Spinal cord (tissue), 10 donors: ENCODE data around the gene PPP6R3. TPM values are rescaled to one million over a fixed set of nuclear protein-coding genes. Genes with fewer than 3 reads are reported as not detected.

Experiments
- DNase-seq, 6 donors: peaks; one replicate each; pipeline versions ENCODE4 v3.0.0 to v3.0.0-alpha.2; 2013 to 2015; ENCODE audit warnings: low spot score in 6 of 6, low read depth in 4 of 6
- H3K27ac ChIP-seq: one replicate; pipeline ENCODE4 v1.5.1; 2013; ENCODE audit warnings: low read depth, low read length, control low read depth
- H3K27me3 ChIP-seq: one replicate; pipeline ENCODE4 v1.6.1; 2013; ENCODE audit warnings: low read length; ENCODE audit not compliant: control insufficient read depth, insufficient read depth
- H3K36me3 ChIP-seq: one replicate; pipeline ENCODE4 v1.6.1; 2013; ENCODE audit warnings: low read length; ENCODE audit not compliant: control insufficient read depth, insufficient read depth
- H3K4me1 ChIP-seq: one replicate; pipeline ENCODE4 v1.6.1; 2013; ENCODE audit warnings: low read length; ENCODE audit not compliant: control insufficient read depth, insufficient read depth
- H3K4me3 ChIP-seq: one replicate; pipeline ENCODE4 v1.5.1; 2013; ENCODE audit warnings: low read depth, low read length, control low read depth
- H3K9me3 ChIP-seq: one replicate; pipeline ENCODE4 v1.6.1; 2013; ENCODE audit warnings: low read length; ENCODE audit not compliant: control insufficient read depth, insufficient read depth
- WGBS: methylation state at CpG from one replicate; pipeline ENCODE4 v1.1.5; 2013; ENCODE audit warnings: missing lambda C conversion rate; ENCODE audit not compliant: insufficient coverage; 5-methylcytosine and 5-hydroxymethylcytosine counted together
- long read RNA-seq, 4 donors: transcript quantifications; one replicate each; lab custom pipeline, GENCODE V29; 2026
- polyA plus RNA-seq, 2 donors: library from polyadenylated mRNA; unstranded; fragments of 120-200 nt; gene quantifications; one replicate each; pipeline ENCODE4 v1.2.1, GENCODE V29; 2013; ENCODE audit not compliant: insufficient read length in 2 of 2
- total RNA-seq, 2 donors: library from RNA; depleted of rRNA in 1 of 2; stranded (reverse); fragments of 120-200 nt in 1 of 2; fragments of >200 nt in 1 of 2; gene quantifications; one replicate each; pipeline versions ENCODE4 v1.2.3 to v1.2.4, GENCODE V29; 2013 to 2014
- donor health status: healthy.

The PPP6R3 gene
- total RNA-seq (100 to 1,000 TPM; 117 to 154 TPM), polyA plus RNA-seq (10 to 100 TPM; 62.4 to 71.1 TPM)
- long read RNA-seq, donor 1, full-length matches to known transcripts, result 2 of 2 reads
- long read RNA-seq, donor 1, partial matches to known transcripts, result 0 of 2 reads
- long read RNA-seq, donor 1, other reads (novel, unspliced or antisense), result 0 of 2 reads
- long read RNA-seq, donor 2, partial matches to known transcripts, result 0 of 1 reads
- long read RNA-seq, donor 2, other reads (novel, unspliced or antisense), result 0 of 1 reads
- long read RNA-seq, donor 3, full-length matches to known transcripts, result 2 of 2 reads
- long read RNA-seq, donor 3, partial matches to known transcripts, result 0 of 2 reads
- long read RNA-seq, donor 3, other reads (novel, unspliced or antisense), result 0 of 2 reads
- long read RNA-seq, donor 4, partial matches to known transcripts, result 0 of 1 reads
- long read RNA-seq, donor 4, other reads (novel, unspliced or antisense), result 0 of 1 reads

- Histone ChIP-seq H3K4me1 (peaks cover 19% of the 10 kb centered on the region), H3K27ac (peak within 1 kb of the TSS; percentile 89), H3K36me3 (no peaks in the 10 kb centered on the region), H3K27me3 (no peaks in the 10 kb centered on the region), H3K4me3 (peak within 1 kb of the TSS; percentile 62), H3K9me3 (no peaks in the 10 kb centered on the region)
- DNase-seq, result peak in 4 of 6 donors; percentile 25 to 79 (median 50)
- WGBS, result under 1% methylated on average over 86 of the region's 92 CpGs
These were observed at the start of gene PPP6R3 for GRCh38 chr11:68460741-68461574. Gene PPP6R3, plus strand, starts transcription at chr11:68460752. Its CDS starts 76,913 bp downstream, at chr11:68537665.

- Histone ChIP-seq H3K27me3 (no peaks in the 10 kb centered on the region), H3K9me3 (no peaks in the 10 kb centered on the region), H3K4me1 (peaks cover 5% of the 10 kb centered on the region), H3K4me3 (no peak overlapping the region), H3K27ac (no peak overlapping the region), H3K36me3 (peaks cover 75% of the 10 kb centered on the region)
- 94% methylated on average over 16 of the region's 17 CpGs for WGBS
- DNase-seq, result no peak
These were observed 49.0 kb upstream of the PPP6R3 start for GRCh38 chr11:68411501-68411991.

- 89% methylated on average over 24 of the region's 24 CpGs for WGBS
- Histone ChIP-seq H3K27me3 (no peaks in the 10 kb centered on the region), H3K9me3 (no peaks in the 10 kb centered on the region), H3K27ac (no peak overlapping the region), H3K4me3 (no peak overlapping the region), H3K4me1 (peaks cover 4% of the 10 kb centered on the region), H3K36me3 (peaks cover 75% of the 10 kb centered on the region)
- peak in 1 of 6 donors; percentile 2 for DNase-seq
These were observed 47.7 kb upstream of the PPP6R3 start for GRCh38 chr11:68412593-68413475.

GRCh38 chr11:68413591-68413999 lies 47.0 kb upstream of the PPP6R3 start:
- Histone ChIP-seq H3K27me3 (no peaks in the 10 kb centered on the region), H3K36me3 (peaks cover 70% of the 10 kb centered on the region), H3K4me3 (no peak overlapping the region), H3K9me3 (no peaks in the 10 kb centered on the region), H3K4me1 (peaks cover 8% of the 10 kb centered on the region), H3K27ac (no peak overlapping the region)
- WGBS, result 91% methylated on average over 27 of the region's 27 CpGs
- no peak for DNase-seq

GRCh38 chr11:68414496-68415221 lies 45.9 kb upstream of the PPP6R3 start:
- Histone ChIP-seq H3K4me3 (no peak overlapping the region), H3K9me3 (no peaks in the 10 kb centered on the region), H3K27me3 (no peaks in the 10 kb centered on the region), H3K4me1 (peaks cover 14% of the 10 kb centered on the region), H3K27ac (no peak overlapping the region), H3K36me3 (peaks cover 65% of the 10 kb centered on the region)
- no peak for DNase-seq
- WGBS, result 92% methylated on average over 19 of the region's 19 CpGs

- Histone ChIP-seq H3K9me3 (no peaks in the 10 kb centered on the region), H3K27ac (no peak overlapping the region), H3K36me3 (peaks cover 59% of the 10 kb centered on the region), H3K4me1 (peaks cover 14% of the 10 kb centered on the region), H3K27me3 (no peaks in the 10 kb centered on the region), H3K4me3 (no peak overlapping the region)
- WGBS, result 96% methylated on average over 22 of the region's 22 CpGs
- DNase-seq, result no peak
These were observed 44.4 kb upstream of the PPP6R3 start for GRCh38 chr11:68416070-68416578.

- H3K36me3 ChIP-seq, result peaks cover 50% of the 10 kb centered on the region
These were observed 41.9 kb upstream of the PPP6R3 start for GRCh38 chr11:68418648-68419047.

GRCh38 chr11:68420171-68420570 lies 40.4 kb upstream of the PPP6R3 start:
- 97% methylated on average over 3 of the region's 7 CpGs for WGBS
- DNase-seq, result no peak
- H3K36me3 ChIP-seq, result peaks cover 50% of the 10 kb centered on the region

More at GRCh38 chr11:68418648-68419047, 41.9 kb upstream of the PPP6R3 start:
- Histone ChIP-seq H3K4me1 (peaks cover 10% of the 10 kb centered on the region), H3K27ac (no peak overlapping the region), H3K27me3 (no peaks in the 10 kb centered on the region), H3K4me3 (no peak overlapping the region), H3K9me3 (no peaks in the 10 kb centered on the region)
- DNase-seq, result peak in 1 of 6 donors; percentile 60
- 39% methylated on average over 5 of the region's 6 CpGs for WGBS

More at GRCh38 chr11:68420171-68420570, 40.4 kb upstream of the PPP6R3 start:
- Histone ChIP-seq H3K4me1 (peaks cover 10% of the 10 kb centered on the region), H3K27ac (no peak overlapping the region), H3K9me3 (no peaks in the 10 kb centered on the region), H3K4me3 (no peak overlapping the region), H3K27me3 (no peaks in the 10 kb centered on the region)
